NCI-H460 (cell line): Measurements from ENCODE around the gene GPR39. TPM values are rescaled to one million over a fixed set of nuclear protein-coding genes. Genes with fewer than 3 reads are reported as not detected.

Experiments
- DNase-seq: peaks from one replicate; pipeline ENCODE4 v3.0.0-alpha.2; 2016; ENCODE audit warnings: low read depth; ENCODE audit errors: extremely low read depth
- total RNA-seq: library from RNA; depleted of rRNA; stranded (reverse); fragments of >200 nt; shearing (Covaris generic); gene quantifications from 2 replicates; pipeline ENCODE4 v1.2.3, GENCODE V29; 2014

GPR39 gene
- total RNA-seq, 1 experiment from 2014 or later, result 0.42 TPM

DNA sequence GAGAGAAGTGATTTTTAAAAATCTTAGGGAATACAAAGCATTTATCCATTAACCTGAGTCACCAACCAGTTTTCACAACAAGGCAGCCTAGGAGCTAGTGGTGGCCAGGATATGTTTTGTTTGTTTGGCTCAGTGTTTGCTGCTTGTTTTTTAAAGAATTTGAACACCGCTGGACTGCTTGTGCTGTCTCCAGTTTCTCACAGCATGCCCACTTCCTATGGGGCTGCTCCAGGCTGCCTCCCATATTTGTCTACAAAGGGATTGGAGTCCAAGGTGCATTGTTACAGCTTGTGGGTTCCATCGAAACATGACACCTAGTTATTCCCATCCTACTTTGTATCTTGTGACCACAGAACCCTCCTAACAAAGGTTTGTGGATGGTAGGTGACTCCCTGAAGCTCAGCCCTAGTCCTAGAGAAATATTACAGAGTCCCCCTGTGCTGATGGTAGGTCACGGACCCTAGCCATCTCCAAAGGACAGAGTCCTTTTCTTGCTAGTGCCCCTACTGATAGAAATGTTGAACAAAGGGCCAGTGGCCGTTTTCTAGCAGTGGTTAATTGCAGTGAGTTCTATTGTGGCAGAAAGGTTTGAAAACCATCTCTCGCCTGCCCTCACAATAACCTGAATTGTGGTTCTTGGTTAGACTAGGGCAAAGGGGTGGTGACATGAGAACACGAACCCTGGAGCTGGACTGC lies 23.2 kb downstream of the GPR39 start:
- DNase-seq, result no peak

DNA sequence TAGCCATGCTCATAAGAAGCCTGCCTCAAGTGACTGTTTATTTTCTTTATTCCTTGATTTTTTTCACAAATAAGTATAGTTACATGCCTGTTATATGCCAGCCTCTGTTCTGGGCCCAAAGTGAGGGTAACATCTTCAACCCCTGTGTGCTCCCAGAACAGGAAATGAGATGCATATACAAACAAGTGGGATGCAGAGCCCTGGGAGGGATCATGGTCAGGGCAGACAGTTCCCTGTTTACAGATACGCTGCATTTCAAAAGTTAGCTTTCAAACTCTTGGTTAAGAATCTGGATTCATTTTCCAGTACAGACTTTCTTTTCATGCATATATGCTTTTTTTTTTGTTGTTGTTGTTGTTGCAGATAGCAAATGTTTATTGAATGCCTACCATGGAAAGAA lies 24.4 kb downstream of the GPR39 start:
- DNase-seq, result no peak

- DNase-seq, result no peak
Measured at GRCh38 chr2:132442278-132442677, 25.7 kb downstream of the GPR39 start.

GRCh38 chr2:132443106-132443505 lies 26.5 kb downstream of the GPR39 start:
- DNase-seq, result no peak

DNA sequence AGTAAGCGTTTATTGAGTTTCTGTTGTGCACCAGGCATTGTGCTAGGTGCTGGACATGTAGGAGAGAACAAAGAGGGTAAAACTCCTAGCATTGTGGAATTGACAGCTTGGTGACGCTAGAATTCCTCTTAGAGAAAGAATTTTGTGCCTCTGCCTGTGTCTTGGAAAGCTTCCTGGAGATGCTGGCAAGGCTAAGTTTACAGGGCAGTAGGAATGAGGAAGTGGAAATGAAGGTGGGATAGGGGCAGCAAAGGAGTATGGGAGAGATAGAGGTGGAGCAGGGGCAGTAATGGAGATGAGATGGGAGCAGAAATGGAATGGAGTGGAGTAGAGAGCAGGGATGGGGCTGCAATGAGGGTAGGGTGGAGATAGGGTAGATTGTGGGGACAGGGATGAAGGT lies 29.8 kb downstream of the GPR39 start:
- no peak for DNase-seq

DNA sequence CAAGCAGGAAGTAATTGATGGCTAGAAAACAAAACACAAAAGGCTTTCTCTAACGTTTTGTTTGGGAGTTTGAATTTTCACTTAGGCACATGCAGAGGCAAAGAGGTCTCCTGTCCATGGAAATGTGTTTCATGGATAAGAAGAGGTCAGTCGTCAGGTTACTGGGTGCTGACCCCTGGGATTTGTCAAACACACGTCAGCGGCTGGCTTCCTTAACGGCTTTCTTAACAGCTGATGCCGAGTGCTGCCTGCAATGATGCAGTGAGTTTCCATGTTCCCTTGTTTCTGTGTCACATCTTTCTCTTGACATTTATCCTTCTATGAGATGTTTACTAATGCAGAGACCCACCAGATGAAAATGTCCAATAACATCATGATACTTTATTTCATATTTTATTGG lies 31.7 kb downstream of the GPR39 start:
- no peak for DNase-seq

GRCh38 chr2:132448771-132449170 lies 32.2 kb downstream of the GPR39 start:
- peak; percentile 9 for DNase-seq

- DNase-seq, result no peak
Measured at GRCh38 chr2:132449868-132450267, 33.3 kb downstream of the GPR39 start.

DNA sequence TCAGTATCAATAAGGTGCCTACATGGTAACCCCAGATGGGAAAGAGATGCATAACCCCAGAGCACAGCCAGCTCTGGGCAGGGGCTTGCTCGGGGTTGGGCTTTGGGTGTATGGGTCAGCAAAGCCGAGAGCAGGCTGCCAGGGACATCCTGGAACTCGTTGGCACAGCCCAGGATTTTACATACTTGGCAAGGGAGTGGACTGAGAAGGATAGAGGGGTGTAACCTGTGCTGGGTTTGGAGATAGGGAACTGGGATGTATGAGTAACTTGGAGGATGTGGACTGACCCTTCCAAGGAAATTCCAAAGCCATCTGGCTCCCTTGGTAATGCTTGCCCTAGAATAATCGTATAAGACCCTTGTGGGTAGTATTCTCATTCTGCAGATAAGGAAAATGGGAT lies 44.2 kb downstream of the GPR39 start:
- DNase-seq, result no peak

DNA sequence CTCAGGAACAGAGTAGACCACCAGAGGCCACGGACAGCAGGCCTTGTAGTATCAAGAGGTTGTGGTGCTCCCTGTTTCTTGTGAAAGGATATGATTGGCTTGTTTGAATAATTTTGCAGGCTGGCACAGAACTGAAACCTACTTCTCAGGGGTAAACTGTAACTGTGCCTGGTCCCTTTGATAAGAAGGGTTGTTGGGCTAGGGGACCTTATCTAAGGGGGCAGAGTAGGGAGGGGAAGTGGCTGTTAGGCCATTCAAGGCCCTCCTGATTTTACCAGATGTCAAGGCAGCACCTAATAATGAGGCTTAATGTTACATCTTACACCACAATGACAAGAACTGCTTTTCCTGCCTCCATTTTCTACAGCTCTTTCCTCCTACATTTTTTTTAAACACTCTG lies 45.6 kb downstream of the GPR39 start:
- no peak for DNase-seq

- no peak for DNase-seq
Measured at GRCh38 chr2:132463719-132464118, 47.1 kb downstream of the GPR39 start.

DNA sequence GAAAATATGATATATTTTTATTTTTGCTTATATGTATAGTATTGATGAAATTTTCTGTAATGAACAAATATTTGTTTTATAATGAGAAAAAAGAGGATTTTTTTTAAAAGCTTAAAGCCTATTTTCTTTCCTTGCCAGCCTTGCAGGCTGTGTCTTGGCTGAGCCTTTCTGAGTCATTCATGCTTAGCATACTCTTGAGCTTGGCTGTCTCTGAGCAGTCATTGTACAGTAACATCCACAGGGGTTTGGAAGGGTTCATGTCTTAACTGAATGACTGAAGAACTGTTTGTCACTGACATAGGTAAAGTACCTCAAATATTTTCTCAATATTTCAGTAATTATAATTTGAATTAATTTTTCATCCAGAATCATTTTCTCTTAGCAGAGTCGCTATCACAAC lies 49.3 kb downstream of the GPR39 start:
- no peak for DNase-seq

DNA sequence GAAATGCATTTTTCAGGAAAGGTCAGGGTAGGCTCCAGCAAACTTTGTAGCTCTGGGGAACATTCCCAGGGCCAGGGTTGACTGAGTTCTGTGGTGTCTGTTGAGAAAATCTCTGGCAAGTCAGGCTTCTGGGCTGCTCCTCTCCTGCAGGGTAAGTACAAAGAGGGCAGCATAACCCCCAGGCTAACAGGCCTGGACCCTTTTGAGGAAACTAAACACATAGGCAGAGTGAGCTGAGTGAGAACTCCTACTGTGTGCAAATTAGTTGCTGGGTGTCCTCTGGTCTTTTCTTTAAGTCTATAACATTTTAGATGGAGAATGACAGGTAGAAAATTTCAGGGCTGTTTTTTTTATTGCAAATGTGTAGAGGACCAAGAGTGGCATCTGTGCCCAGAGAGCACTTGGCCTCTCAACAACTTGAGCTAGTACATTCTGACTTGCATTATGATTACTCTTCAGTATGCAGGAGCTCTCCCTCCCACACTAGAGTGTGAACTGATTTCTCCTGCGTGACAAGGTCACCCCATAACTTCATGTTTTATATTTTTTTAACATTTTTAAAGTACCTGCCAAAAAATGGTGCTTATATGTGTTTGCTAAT lies 49.9 kb downstream of the GPR39 start:
- no peak for DNase-seq

DNA sequence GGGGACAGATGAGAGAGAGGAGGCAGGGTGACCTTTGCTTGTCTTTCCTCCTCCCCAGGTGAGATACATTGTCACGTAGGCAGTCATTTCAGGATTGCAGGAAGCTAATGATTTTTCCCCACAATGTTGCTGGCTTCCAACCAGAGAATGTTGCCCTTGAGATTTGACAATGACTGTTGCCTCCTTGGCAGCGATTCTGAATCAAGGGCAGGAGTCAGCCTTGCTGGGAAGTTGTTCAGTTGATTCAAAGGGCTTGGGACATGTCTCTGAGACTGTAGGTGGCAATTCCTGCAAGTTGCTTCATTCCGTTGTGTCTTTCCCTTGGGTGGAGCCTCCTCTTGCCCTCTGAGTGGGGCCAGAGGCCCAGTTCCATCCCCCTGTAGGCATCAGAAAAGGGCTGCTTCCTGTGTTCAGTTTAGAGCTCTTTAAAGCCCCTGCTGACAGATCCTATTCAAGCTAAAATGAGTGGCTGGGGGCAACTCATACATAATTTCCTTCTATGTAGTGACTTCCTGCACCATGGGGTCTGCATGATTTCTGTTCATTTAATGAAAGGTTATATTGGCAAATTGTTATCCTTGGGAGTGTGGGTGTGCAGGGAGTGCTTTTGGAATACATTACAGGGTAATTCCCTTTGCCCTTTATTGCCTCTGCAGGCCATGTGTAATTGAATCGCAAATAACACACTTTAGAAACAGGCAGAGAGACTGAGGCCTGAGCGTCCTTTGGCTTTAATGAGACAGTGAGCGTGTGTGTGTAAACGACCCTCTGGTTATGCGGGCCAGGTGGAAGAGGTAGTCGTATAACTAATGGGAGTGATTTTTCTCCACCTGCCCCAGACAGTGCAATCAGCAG lies 52.4 kb downstream of the GPR39 start:
- no peak for DNase-seq

DNA sequence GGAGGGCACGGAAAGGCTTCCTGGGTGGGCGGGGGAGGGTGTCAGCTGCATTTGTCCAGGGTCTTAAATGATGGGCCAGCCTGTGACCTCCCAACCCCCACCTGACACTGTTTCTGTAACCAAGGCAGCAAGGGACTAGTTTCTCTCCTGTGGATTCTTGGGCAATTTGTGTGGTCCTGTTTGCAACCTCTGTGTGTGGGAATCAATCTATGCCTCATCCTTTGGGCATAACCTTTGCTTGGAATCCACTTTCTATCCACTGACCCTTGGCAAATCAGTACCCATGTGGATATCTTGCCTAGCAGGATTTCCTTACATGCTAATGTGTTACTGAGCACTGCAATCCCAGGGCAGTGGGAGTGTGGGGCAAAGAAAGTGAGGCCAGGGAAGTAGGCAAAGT lies 54.1 kb downstream of the GPR39 start:
- no peak for DNase-seq

DNA sequence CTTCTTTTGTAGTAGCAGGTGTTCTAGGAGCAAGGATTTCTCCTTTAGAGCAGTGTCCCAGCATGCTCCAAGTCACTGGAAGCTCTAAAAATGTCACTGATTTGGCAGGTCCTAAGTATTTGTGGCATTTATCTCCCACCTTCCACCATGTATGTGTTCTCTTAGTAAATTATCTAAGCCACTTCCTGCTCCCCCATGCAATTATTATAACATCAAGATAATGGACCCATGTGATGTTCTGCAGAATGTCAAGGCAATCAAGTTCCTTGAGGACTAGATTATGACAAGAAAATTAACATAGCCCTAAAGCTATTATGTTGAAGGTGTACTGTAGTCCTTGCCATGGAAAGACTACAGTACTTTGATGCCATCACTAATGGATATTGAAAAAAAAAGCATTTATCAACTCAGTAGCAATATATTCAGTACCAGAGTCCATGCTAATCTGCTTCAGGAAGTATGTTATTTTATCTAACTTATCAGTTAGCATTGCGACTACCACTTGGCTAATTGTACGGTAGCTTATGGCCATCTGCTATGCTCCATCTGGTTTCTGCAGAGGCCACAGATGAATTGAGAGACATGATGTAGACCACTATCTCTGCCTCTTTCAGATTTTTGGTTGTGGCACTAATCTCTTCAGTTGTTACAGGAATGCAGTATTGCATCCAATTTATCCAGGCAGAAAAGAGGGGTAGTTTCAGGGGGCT lies 56.7 kb downstream of the GPR39 start:
- no peak for DNase-seq

DNA sequence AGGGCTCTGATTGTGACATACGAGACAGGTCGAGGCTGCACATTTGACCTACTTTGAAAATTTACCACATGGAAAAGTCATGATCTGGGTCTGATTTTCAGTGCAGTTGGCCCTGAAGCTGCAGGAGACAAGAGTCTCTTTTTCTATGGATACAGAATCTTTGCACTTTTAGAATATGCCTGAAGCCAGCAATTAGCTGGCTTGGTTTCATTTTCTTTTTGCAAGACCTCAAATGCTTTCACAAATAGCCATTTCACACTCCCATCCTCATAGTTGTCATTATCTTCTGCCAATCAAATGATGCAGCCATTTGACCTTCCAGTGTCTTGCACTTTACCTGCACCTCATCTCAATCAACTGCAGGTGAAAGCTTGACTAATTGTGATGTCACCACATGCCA lies 59.0 kb downstream of the GPR39 start:
- no peak for DNase-seq

DNA sequence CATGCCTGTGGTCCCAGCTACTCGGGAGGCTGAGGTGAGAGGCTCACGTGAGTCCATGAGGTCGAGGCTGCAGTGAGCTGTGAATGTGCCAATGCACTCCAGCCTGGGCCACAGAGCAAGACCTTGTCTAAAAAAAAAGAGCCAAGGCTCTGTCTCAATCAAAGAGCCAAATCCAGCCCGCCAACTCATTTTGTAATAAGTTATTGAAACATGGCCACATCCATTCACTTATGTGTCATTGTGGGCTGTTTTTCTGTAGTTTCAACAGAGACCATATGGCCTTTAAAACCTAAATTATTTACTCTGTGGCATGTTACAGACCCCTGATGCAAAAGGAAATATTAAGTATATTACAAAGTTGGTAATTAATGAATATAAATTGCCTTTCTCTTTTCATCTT lies 60.8 kb downstream of the GPR39 start:
- DNase-seq, result no peak

GRCh38 chr2:132477962-132478361 lies 61.4 kb downstream of the GPR39 start:
- no peak for DNase-seq

GRCh38 chr2:132478461-132479105 lies 62.0 kb downstream of the GPR39 start:
- DNase-seq, result no peak

DNA sequence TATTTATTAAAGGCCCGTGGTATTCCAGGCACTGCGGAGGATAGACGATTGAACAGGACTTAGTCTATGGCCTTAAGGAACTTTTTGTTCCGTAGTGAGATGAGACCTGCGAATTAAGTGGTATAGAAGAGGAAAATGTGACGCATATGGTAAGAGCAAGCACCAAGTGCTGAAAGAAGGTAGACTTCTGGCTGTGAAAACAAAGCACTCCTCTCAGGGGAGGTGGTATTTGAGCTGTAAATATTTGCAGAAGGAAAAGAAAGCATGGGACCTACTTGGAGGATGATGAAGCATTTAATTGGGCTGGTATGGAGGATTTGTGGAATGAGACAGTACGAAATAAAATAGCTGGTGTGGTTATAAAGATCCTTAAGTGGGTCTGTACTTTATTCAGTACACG lies 62.5 kb downstream of the GPR39 start:
- DNase-seq, result no peak
